Measurements from ENCODE around the gene PCYT1A.
"Not testable (repeated sequence)": the region's sequence is repeated elsewhere in the genome, so short reads cannot be mapped to it uniquely, and the experiment has no call there.

Gene PCYT1A

GRCh38 chr3:196189566-196190347 is 97.8 kb downstream of the PCYT1A start:
- no peak for DNase-seq

- no peak for DNase-seq
Measured at GRCh38 chr3:196186651-196187573, 100.6 kb downstream of the PCYT1A start.

GRCh38 chr3:196184881-196185280 is 102.6 kb downstream of the PCYT1A start:
- DNase-seq, result no peak

- not testable (repeated sequence) for DNase-seq
Measured at GRCh38 chr3:196184169-196184432, 103.4 kb downstream of the PCYT1A start.

GRCh38 chr3:196181127-196181546 is 106.4 kb downstream of the PCYT1A start:
- DNase-seq, result no peak

- no peak for DNase-seq
Measured at GRCh38 chr3:196180346-196180745, 107.2 kb downstream of the PCYT1A start.

All from AML-193 (cell line).